Heart left ventricle (tissue), 13 donors: Measurements from ENCODE around the gene TENM3.

ENCODE experiments used
- CTCF ChIP-seq, 12 donors: fragments of 200-600 bp; sonication (generic) in 4 of 12; IDR thresholded peaks; one replicate each; pipeline versions ENCODE4 v1.5.0 to v1.8.0; 2018 to 2022; ENCODE audit warnings: antibody characterized with exemption in 12 of 12, mild to moderate bottlenecking in 5 of 12
- POLR2A ChIP-seq, 2 donors: fragments of 450-650 bp; IDR thresholded peaks; one replicate each; pipeline ENCODE4 v1.6.1; 2017; ENCODE audit warnings: antibody characterized with exemption in 2 of 2, mild to moderate bottlenecking in 2 of 2, moderate library complexity in 2 of 2
- donor health status: ischemic (EF 13 %, LVEDD 7.1; RV severe dilation, severe dysfunction).
- donor health status: DM: no; HTN: yes; CAD: no.
- donor health status: DM: no; HTN: no; CAD: no.
- donor health status: ischemic (EF 25% LVEDD 6.9; RV normal size, moderate dysfunction).
- donor health status: ischemic (EF 25% LVEDD 5.7; RV mildly dilated, moderate dysfunction).
- donor health status: ischemic (EF 35%, LVEDD 5.7; RV mildly dilated, moderate dysfunction).
- donor health status: nonischemic (EF 11% LVEDD 7.7; RV severe dilation, severe dysfunction).
- donor health status: DM: yes; HTN: yes; CAD: no.
- donor health status: PGD.
- donor health status: ischemic (EF 29% LVEDD 5.4; RV normal size, mild dysfunction).
- donor health status: nonischemic (EF 23%, LVEDD 6.1; RV moderate dilation, normal function).

GRCh38 chr4:182807767-182808548 lies 564.8 kb downstream of the TENM3 start:
- TF ChIP-seq CTCF (IDR thresholded peaks at IDR 0.05) = no peak
- TF ChIP-seq POLR2A (IDR thresholded peaks at IDR 0.05) = no peak
